A375 (cell line): ENCODE data around the gene PDLIM4. TPM values are rescaled to one million over a fixed set of nuclear protein-coding genes. Genes with fewer than 3 reads are reported as not detected.

Experiments used
- total RNA-seq: library from RNA; depleted of rRNA; stranded (reverse); fragments of >200 nt; shearing (Covaris generic); gene quantifications from 2 replicates; pipeline ENCODE4 v1.2.3, GENCODE V29; 2014; rRNA removed

The PDLIM4 gene, protein sequence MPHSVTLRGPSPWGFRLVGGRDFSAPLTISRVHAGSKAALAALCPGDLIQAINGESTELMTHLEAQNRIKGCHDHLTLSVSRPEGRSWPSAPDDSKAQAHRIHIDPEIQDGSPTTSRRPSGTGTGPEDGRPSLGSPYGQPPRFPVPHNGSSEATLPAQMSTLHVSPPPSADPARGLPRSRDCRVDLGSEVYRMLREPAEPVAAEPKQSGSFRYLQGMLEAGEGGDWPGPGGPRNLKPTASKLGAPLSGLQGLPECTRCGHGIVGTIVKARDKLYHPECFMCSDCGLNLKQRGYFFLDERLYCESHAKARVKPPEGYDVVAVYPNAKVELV
- total RNA-seq = 78.5 and 84.1 TPM in 2 replicates

DNA sequence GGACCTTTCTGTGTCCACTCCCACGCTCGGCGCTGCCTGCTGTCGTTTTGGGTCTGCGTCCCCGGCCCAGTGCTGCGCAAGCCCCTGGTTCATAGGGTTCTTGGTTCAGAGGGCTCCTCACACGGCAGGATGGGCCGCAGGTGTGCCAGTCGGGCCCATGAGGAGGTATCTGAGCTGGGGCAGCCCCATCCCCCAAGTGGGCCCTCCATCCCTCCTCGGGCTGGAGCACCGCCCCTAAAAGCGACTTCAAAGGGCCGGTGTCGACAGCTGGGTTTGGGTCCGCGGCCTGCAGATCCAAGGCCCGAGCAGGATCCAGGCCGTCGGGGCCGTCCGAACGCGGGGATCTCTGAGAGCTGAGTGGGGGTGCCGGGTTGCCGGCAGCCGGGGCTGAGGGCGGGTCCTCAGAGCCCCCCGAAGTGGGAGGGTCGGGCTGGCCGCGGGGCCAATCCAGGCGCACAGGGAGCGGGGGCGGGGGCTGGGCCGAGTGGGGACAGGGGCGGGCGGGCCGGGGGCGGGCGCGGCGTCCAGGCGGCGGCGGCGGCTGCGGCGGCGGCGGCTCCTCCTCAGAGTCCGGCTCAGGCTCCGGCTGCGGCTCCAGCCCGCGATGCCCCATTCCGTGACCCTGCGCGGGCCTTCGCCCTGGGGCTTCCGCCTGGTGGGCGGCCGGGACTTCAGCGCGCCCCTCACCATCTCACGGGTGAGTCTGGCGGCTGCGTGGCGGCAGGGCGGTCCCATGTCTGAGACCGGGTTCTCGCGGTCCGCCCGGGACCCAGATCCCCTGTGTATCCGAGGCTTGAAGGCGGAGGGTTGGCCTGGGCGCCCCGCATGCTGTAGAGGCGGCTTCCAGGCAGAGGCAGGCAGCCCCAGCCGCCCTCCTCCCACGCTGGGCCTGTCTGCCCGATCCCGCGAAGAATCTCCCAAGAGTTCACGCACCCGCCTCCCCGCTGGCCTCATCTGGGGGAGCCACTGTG, at the start of gene PDLIM4:
PDLIM4 (plus strand) TSS at position 566 of the 971 bp plus-strand sequence; CDS start at position 605, 39 bp downstream.

DNA sequence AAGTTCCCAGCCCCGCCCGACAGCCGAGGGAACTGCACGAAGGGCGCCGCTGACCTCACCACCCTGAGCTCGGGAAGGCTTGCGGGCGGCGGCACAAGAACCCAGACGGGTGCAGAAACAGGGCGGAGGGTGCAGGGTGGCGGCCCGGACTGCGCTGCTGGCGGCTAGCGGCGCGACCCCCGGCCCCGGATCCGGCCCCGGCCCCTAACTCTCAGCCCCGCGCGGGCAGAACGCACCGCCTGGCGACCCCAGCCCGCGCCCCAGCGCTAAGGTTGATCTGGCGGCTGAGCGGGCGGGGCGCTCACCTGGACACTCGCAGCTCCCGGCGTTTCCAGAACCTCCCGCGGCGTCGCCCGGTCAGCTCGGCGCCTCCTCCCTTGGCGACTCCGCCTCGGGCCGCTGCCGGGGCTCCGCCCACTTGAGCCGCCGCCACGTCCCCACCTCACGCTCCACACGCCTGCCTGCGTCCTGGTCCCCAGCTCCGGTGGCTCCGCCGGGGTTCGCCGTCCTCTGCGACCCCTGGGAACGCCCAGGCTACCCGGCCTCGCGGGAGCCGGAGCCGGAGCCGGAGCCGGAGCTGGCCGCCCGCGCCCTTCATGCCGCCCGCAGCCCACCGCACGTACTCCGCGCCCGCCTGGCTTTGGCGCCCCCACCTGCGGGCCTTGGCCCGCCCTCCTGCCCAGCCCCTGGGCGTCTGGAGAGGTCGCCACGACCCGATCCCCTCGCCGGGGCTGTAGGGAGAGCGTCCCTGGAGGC, 29.8 kb upstream of the PDLIM4 start, which contains the start of gene P4HA2:
P4HA2 (minus strand) TSS at position 369 of the 756 bp plus-strand sequence. CDS start 9,227 bp downstream, outside the sequence.

DNA sequence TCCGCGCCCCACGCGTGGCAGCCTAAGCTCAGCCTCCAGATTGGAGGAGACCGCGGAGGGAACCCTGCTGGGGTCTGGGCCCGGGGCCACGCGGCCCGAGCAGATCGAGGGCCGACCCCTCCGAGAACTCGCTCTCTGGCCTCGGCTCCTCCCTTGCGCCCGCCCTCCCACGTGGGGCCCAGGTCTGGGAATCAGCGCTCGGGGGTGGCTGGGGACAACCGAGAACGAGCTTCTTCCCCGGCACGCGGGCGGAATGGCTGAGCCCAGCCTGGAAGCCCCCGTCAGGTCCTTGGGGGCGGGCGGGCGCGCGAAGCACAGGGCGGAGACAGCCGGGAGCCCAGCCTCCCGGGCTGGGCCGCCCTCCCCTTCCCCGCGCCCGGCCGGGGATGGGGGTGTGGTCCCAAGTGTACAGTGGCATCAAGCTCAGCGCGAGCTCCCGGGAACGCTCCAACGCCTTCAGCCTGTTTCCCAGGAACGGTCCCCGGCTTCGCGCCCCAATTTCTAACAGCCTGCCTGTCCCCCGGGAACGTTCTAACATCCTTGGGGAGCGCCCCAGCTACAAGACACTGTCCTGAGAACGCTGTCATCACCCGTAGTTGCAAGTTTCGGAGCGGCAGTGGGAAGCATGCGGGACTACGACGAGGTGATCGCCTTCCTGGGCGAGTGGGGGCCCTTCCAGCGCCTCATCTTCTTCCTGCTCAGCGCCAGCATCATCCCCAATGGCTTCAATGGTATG, 36.7 kb downstream of the PDLIM4 start, which contains the start of gene SLC22A4:
SLC22A4 (plus strand) TSS at position 403 of the 736 bp plus-strand sequence; CDS start at position 626, 223 bp downstream.

Other genes with a start within 250 kb of the PDLIM4 start
- gene ACSL6, start 246.0 kb upstream of the PDLIM4 start, total RNA-seq = 0.34 TPM in 1 of 2 replicates, not detected in the other
- gene IL3, start 197.0 kb upstream of the PDLIM4 start, total RNA-seq = not detected in 2 replicates
- gene CSF2, start 183.9 kb upstream of the PDLIM4 start, total RNA-seq = 4.1 and 9.3 TPM in 2 replicates
- gene P4HA2, start 29.8 kb upstream of the PDLIM4 start, total RNA-seq = 30.6 and 32.3 TPM in 2 replicates
- 4.5 and 6.7 TPM in 2 replicates for gene SLC22A4, start 36.7 kb downstream of the PDLIM4 start, total RNA-seq
- gene SLC22A5, start 112.0 kb downstream of the PDLIM4 start, total RNA-seq = 6.0 and 8.6 TPM in 2 replicates
- 23.5 and 30.7 TPM in 2 replicates for gene IRF1, start 233.1 kb downstream of the PDLIM4 start, total RNA-seq